Omental fat pad (tissue), 4 donors: Measurements from ENCODE around the gene PAX4. TPM values are rescaled to one million over a fixed set of nuclear protein-coding genes. Genes with fewer than 3 reads are reported as not detected.

Source experiments
- ATAC-seq: fragments of 150-250 bp; one replicate; pipeline ENCODE4 v1.9.1; 2016; ENCODE audit warnings: mild to moderate bottlenecking, moderate library complexity; ENCODE audit not compliant: low FRiP score
- DNase-seq: peaks from one replicate; pipeline ENCODE4 v3.0.0-alpha.2; 2019; ENCODE audit warnings: low spot score
- CTCF ChIP-seq, 3 donors: fragments of 450-650 bp; IDR thresholded peaks; one replicate each; pipeline ENCODE4 v1.5.1; 2016 to 2017; ENCODE audit warnings: antibody characterized with exemption in 3 of 3, mild to moderate bottlenecking in 3 of 3, moderate library complexity in 2 of 3
- total RNA-seq, 4 donors: library from RNA; depleted of rRNA; stranded (reverse); fragments of >200 nt; gene quantifications; one replicate each; pipeline ENCODE4 v1.1.0, GENCODE V29; 2016

The PAX4 gene, protein sequence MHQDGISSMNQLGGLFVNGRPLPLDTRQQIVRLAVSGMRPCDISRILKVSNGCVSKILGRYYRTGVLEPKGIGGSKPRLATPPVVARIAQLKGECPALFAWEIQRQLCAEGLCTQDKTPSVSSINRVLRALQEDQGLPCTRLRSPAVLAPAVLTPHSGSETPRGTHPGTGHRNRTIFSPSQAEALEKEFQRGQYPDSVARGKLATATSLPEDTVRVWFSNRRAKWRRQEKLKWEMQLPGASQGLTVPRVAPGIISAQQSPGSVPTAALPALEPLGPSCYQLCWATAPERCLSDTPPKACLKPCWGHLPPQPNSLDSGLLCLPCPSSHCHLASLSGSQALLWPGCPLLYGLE
- not detected for total RNA-seq

- no peak for TF ChIP-seq CTCF (IDR thresholded peaks at IDR 0.05)
- no peak for ATAC-seq
- no peak for DNase-seq
These were observed at the start of gene PAX4 for GRCh38 chr7:127618042-127618441. TSS of gene PAX4 (minus strand) at chr7:127618142. CDS start at chr7:127615928, 2,214 bp downstream.

DNA sequence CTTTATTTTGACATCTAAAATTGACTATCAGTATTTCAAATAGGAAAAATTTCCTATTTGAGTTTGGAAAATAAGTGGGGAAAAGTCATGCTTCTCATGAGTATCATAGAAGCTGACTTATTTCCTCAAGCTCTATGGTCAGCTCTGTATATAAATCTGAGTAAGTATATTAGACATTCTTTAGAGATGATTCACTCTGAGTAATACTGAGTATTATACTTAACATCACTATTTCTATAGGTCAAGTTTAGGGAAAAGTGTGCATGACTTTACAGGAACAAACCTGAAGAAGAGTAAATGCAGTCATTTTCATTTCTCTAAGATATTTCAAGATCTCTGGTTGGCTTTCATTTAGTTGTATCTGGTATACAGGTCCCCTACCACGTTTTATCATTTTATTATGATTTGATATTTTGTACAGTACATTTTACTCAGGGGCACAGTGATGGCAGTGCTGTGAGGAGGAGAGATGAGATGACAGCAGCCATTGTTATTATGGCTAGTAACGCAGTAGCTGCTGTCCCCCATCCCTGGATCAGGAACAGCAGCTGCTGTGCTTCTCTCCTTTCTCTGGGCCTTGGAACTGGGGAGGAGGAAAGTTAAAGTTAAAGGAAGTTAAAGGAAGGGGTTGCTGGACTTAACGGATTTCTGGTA is 49.2 kb upstream of the PAX4 start:
- DNase-seq (no peak), ATAC-seq (no peak)
- TF ChIP-seq CTCF (IDR thresholded peaks at IDR 0.05) = no peak

GRCh38 chr7:127666602-127667001 is 48.7 kb upstream of the PAX4 start:
- DNase-seq = no peak
- ATAC-seq = no peak
- TF ChIP-seq CTCF (IDR thresholded peaks at IDR 0.05) = no peak

DNA sequence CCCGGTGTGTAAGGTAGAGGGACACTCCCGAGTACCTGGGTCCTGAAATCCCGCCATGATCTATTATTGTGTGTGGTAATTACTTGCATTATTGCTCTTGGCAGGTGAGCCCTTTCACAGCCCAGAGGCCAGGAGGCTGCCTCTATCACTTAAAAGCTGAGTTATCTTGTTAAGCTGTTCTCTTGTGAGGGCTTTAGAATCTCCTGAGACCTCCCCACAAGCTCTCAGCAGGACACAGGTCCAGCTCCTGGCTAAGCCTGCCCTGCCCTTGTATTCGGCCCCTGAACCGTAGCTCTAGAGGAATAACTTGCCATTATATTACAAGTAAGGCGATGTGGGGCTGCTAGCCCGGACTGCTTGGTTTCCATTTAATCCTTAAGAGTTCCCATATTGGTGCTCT is 48.0 kb upstream of the PAX4 start:
- ATAC-seq (no peak), DNase-seq (no peak)
- no peak for TF ChIP-seq CTCF (IDR thresholded peaks at IDR 0.05)

- no peak for DNase-seq
- TF ChIP-seq CTCF (IDR thresholded peaks at IDR 0.05) = no peak
- no peak for ATAC-seq
These were observed 41.2 kb upstream of the PAX4 start for GRCh38 chr7:127658970-127659630.

DNA sequence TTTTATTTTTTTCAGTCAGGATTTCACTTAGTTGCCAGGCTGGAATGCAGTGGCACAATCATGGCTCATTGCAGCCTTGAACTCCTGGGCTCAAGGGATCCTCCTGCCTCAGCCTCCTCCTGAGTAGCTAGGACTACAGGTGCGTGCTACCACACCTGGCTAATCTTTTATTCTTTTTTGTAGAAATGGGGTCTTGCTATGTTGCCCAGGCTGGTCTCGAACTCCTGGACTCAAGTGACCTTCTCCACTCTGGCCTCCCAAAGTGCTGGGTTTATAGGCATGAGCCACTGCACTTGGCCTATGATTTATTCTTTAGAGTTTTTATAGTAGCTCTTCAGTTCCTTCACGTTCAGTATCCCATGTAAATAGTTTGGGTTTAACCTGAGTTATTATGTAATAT is 39.6 kb upstream of the PAX4 start:
- no peak for ATAC-seq
- no peak for DNase-seq
- no peak for TF ChIP-seq CTCF (IDR thresholded peaks at IDR 0.05)
